Measurements from ENCODE around the gene RAD50.

DNA sequence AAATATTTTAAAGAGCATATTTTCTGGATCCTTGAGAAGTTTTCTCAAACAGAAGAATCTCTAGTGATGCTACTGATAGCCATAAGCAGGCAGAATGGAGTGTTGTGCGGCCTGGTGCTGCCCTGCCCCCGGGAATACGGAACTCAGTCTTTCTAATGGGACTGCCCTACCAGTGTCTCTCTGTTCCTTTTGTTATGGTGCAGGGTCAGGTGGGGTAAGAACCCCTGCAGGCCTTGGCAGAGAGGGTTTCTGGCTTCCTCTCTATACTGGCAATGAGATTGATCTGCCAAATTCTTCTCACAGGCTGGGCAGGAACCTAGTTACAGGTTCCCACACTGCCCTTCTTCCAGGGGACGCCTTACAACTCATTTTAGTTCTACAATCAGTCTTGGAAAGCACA lies 16.0 kb upstream of the RAD50 start:
- no peak for TF ChIP-seq ZFP3 (CRISPR knock-in tag; IDR thresholded peaks at IDR 0.05)
- TF ChIP-seq ESRRG (CRISPR knock-in tag; IDR thresholded peaks at IDR 0.05): no peak
- TF ChIP-seq RARB (CRISPR knock-in tag; IDR thresholded peaks at IDR 0.05): no peak
- no peak for TF ChIP-seq TOX (CRISPR knock-in tag; IDR thresholded peaks at IDR 0.05; ENCODE audit: borderline replicate concordance)
- TF ChIP-seq ZNF8 (CRISPR knock-in tag; IDR thresholded peaks at IDR 0.05): no peak
- TF ChIP-seq ZFP30 (CRISPR knock-in tag; IDR thresholded peaks at IDR 0.05): no peak
- TF ChIP-seq, protein P1, sequence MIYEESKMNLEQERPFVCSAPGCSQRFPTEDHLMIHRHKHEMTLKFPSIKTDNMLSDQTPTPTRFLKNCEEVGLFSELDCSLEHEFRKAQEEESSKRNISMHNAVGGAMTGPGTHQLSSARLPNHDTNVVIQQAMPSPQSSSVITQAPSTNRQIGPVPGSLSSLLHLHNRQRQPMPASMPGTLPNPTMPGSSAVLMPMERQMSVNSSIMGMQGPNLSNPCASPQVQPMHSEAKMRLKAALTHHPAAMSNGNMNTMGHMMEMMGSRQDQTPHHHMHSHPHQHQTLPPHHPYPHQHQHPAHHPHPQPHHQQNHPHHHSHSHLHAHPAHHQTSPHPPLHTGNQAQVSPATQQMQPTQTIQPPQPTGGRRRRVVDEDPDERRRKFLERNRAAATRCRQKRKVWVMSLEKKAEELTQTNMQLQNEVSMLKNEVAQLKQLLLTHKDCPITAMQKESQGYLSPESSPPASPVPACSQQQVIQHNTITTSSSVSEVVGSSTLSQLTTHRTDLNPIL (CRISPR knock-in tag; IDR thresholded peaks at IDR 0.05; ENCODE audit: low read depth): no peak
- no peak for TF ChIP-seq ARNTL (CRISPR knock-in tag; IDR thresholded peaks at IDR 0.05; ENCODE audit: borderline replicate concordance, low read depth)
- TF ChIP-seq, protein P2, sequence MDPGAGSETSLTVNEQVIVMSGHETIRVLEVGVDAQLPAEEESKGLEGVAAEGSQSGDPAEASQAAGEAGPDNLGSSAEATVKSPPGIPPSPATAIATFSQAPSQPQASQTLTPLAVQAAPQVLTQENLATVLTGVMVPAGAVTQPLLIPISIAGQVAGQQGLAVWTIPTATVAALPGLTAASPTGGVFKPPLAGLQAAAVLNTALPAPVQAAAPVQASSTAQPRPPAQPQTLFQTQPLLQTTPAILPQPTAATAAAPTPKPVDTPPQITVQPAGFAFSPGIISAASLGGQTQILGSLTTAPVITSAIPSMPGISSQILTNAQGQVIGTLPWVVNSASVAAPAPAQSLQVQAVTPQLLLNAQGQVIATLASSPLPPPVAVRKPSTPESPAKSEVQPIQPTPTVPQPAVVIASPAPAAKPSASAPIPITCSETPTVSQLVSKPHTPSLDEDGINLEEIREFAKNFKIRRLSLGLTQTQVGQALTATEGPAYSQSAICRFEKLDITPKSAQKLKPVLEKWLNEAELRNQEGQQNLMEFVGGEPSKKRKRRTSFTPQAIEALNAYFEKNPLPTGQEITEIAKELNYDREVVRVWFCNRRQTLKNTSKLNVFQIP (CRISPR knock-in tag; IDR thresholded peaks at IDR 0.05; ENCODE audit: borderline replicate concordance, low read depth): no peak
- TF ChIP-seq, protein P3, sequence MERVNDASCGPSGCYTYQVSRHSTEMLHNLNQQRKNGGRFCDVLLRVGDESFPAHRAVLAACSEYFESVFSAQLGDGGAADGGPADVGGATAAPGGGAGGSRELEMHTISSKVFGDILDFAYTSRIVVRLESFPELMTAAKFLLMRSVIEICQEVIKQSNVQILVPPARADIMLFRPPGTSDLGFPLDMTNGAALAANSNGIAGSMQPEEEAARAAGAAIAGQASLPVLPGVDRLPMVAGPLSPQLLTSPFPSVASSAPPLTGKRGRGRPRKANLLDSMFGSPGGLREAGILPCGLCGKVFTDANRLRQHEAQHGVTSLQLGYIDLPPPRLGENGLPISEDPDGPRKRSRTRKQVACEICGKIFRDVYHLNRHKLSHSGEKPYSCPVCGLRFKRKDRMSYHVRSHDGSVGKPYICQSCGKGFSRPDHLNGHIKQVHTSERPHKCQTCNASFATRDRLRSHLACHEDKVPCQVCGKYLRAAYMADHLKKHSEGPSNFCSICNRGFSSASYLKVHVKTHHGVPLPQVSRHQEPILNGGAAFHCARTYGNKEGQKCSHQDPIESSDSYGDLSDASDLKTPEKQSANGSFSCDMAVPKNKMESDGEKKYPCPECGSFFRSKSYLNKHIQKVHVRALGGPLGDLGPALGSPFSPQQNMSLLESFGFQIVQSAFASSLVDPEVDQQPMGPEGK (CRISPR knock-in tag; IDR thresholded peaks at IDR 0.05; ENCODE audit: borderline replicate concordance): no peak
- no peak for TF ChIP-seq CSDC2 (CRISPR knock-in tag; IDR thresholded peaks at IDR 0.05)

All from SK-N-SH treated with all-trans-retinoic acid at 6 μM for 48 hours (cell line).